Measurements from ENCODE around the gene FBXW8. TPM values are rescaled to one million over a fixed set of nuclear protein-coding genes. Genes with fewer than 3 reads are reported as not detected.

Gene FBXW8
- total RNA-seq, 1 experiment from 2014 or later: 12.1 TPM

GRCh38 chr12:116996621-116997020 lies 85.9 kb downstream of the FBXW8 start:
- no peaks in the 10 kb centered on the region for H3K36me3 ChIP-seq (ENCODE audit: low read depth, low read length)
- BruUV-seq (replicated peaks): no TSS peak
- no peaks in the 10 kb centered on the region for H3F3A ChIP-seq (ENCODE audit: low read length, unreplicated experiment)
- no peaks in the 10 kb centered on the region for H3K79me2 ChIP-seq (ENCODE audit: low read length)
- no peaks in the 10 kb centered on the region for H3K4me1 ChIP-seq (ENCODE audit: insufficient read depth, low read length)
- TF ChIP-seq EZH2phosphoT487 (IDR thresholded peaks at IDR 0.05; ENCODE audit: borderline replicate concordance, low read length) (no peak), EZH2 (IDR thresholded peaks at IDR 0.05; ENCODE audit: low read length, unreplicated experiment) (no peak), CTCF (conservative IDR thresholded peaks at IDR 0.05; ENCODE audit: low read depth, low read length) (no peak)
- H2AFZ ChIP-seq (ENCODE audit: low read length): no peak overlapping the region
- H3K9ac ChIP-seq (ENCODE audit: low read length): no peak overlapping the region
- no peaks in the 10 kb centered on the region for H3K27me3 ChIP-seq (ENCODE audit: low read length)
- H3K4me3 ChIP-seq (ENCODE audit: low read length): no peak overlapping the region
- H3K4me2 ChIP-seq (ENCODE audit: low read length): no peak overlapping the region
- intact Hi-C loops (cut with micrococcal nuclease): no loop called here
- H3K27ac ChIP-seq (ENCODE audit: low read length): no peak overlapping the region
- no peak for ATAC-seq
- DNase-seq: no peak
- POLR2A ChIA-PET (ENCODE audit: unreplicated experiment): no interaction called here
- CTCF ChIA-PET: no interaction called here
- H3K9me2 ChIP-seq (replicated peaks; ENCODE audit: low read length): no peaks in the 10 kb centered on the region
- H3K9me3 ChIP-seq (ENCODE audit: low read length): no peaks in the 10 kb centered on the region
- H4K20me1 ChIP-seq (ENCODE audit: low read length): no peaks in the 10 kb centered on the region

GRCh38 chr12:116999066-116999465 lies 88.3 kb downstream of the FBXW8 start:
- no peak overlapping the region for H3K4me2 ChIP-seq (ENCODE audit: low read length)
- H2AFZ ChIP-seq (ENCODE audit: low read length): no peak overlapping the region
- no peaks in the 10 kb centered on the region for H3K27me3 ChIP-seq (ENCODE audit: low read length)
- no peak overlapping the region for H3K27ac ChIP-seq (ENCODE audit: low read length)
- TF ChIP-seq EZH2 (IDR thresholded peaks at IDR 0.05; ENCODE audit: low read length, unreplicated experiment) (no peak), EZH2phosphoT487 (IDR thresholded peaks at IDR 0.05; ENCODE audit: borderline replicate concordance, low read length) (no peak), CTCF (conservative IDR thresholded peaks at IDR 0.05; ENCODE audit: low read depth, low read length) (no peak)
- no TSS peak for BruUV-seq (replicated peaks)
- H3K79me2 ChIP-seq (ENCODE audit: low read length): no peaks in the 10 kb centered on the region
- no peak for ATAC-seq
- H3K4me3 ChIP-seq (ENCODE audit: low read length): no peak overlapping the region
- H4K20me1 ChIP-seq (ENCODE audit: low read length): no peaks in the 10 kb centered on the region
- DNase-seq: no peak
- H3F3A ChIP-seq (ENCODE audit: low read length, unreplicated experiment): no peaks in the 10 kb centered on the region
- intact Hi-C loops (cut with micrococcal nuclease): no loop called here
- H3K36me3 ChIP-seq (ENCODE audit: low read depth, low read length): no peaks in the 10 kb centered on the region; the same call in 1 of the 2 replicates
- no peaks in the 10 kb centered on the region for H3K9me2 ChIP-seq (replicated peaks; ENCODE audit: low read length)
- ChIA-PET CTCF (no interaction called here), POLR2A (ENCODE audit: unreplicated experiment) (no interaction called here)
- no peaks in the 10 kb centered on the region for H3K4me1 ChIP-seq (ENCODE audit: insufficient read depth, low read length)
- no peak overlapping the region for H3K9ac ChIP-seq (ENCODE audit: low read length)
- no peaks in the 10 kb centered on the region for H3K9me3 ChIP-seq (ENCODE audit: low read length)

GRCh38 chr12:117000316-117000715 lies 89.6 kb downstream of the FBXW8 start:
- H3K4me3 ChIP-seq (ENCODE audit: low read length): no peak overlapping the region
- no peaks in the 10 kb centered on the region for H3K27me3 ChIP-seq (ENCODE audit: low read length)
- H3K9me2 ChIP-seq (replicated peaks; ENCODE audit: low read length): no peaks in the 10 kb centered on the region
- H3K9ac ChIP-seq (ENCODE audit: low read length): no peak overlapping the region
- no peaks in the 10 kb centered on the region for H4K20me1 ChIP-seq (ENCODE audit: low read length)
- POLR2A ChIA-PET (ENCODE audit: unreplicated experiment): no interaction called here
- no peak overlapping the region for H3K4me2 ChIP-seq (ENCODE audit: low read length)
- no peaks in the 10 kb centered on the region for H3F3A ChIP-seq (ENCODE audit: low read length, unreplicated experiment)
- DNase-seq: no peak
- no peaks in the 10 kb centered on the region for H3K79me2 ChIP-seq (ENCODE audit: low read length)
- BruUV-seq (replicated peaks): no TSS peak
- CTCF ChIA-PET: no interaction called here
- no peak overlapping the region for H2AFZ ChIP-seq (ENCODE audit: low read length)
- intact Hi-C loops (cut with micrococcal nuclease): no loop called here
- no peaks in the 10 kb centered on the region for H3K9me3 ChIP-seq (ENCODE audit: low read length)
- H3K4me1 ChIP-seq (ENCODE audit: insufficient read depth, low read length): no peaks in the 10 kb centered on the region
- no peak for TF ChIP-seq CTCF (conservative IDR thresholded peaks at IDR 0.05; ENCODE audit: low read depth, low read length)
- TF ChIP-seq EZH2 (IDR thresholded peaks at IDR 0.05; ENCODE audit: low read length, unreplicated experiment): no peak
- TF ChIP-seq EZH2phosphoT487 (IDR thresholded peaks at IDR 0.05; ENCODE audit: borderline replicate concordance, low read length): no peak
- H3K27ac ChIP-seq (ENCODE audit: low read length): no peak overlapping the region
- H3K36me3 ChIP-seq (ENCODE audit: low read depth, low read length): peaks cover 4% of the 10 kb centered on the region; the same call in 1 of the 2 replicates
- ATAC-seq: no peak
